IPS-18a (cell line): ENCODE measurements around the gene ADRA2A.

Experiments
- H3K27ac ChIP-seq: one replicate; pipeline ENCODE4 v1.5.1; 2013; ENCODE audit warnings: low read length
- H3K27me3 ChIP-seq: one replicate; pipeline ENCODE4 v1.6.1; 2013; ENCODE audit warnings: mild to moderate bottlenecking, low read length; ENCODE audit not compliant: control insufficient read depth, insufficient read depth
- H3K36me3 ChIP-seq: one replicate; pipeline ENCODE4 v1.6.1; 2013; ENCODE audit warnings: low read depth, low read length; ENCODE audit not compliant: control insufficient read depth
- H3K4me1 ChIP-seq: one replicate; pipeline ENCODE4 v1.6.1; 2013; ENCODE audit warnings: low read depth, low read length; ENCODE audit not compliant: control insufficient read depth
- H3K4me3 ChIP-seq: one replicate; pipeline ENCODE4 v1.5.1; 2013; ENCODE audit warnings: low read length
- H3K9ac ChIP-seq: one replicate; pipeline ENCODE4 v1.6.1; 2013; ENCODE audit warnings: mild to moderate bottlenecking, low read length, moderate library complexity
- H3K9me3 ChIP-seq: one replicate; pipeline ENCODE4 v1.6.1; 2013; ENCODE audit warnings: low read depth, low read length; ENCODE audit not compliant: control insufficient read depth

The ADRA2A gene

DNA sequence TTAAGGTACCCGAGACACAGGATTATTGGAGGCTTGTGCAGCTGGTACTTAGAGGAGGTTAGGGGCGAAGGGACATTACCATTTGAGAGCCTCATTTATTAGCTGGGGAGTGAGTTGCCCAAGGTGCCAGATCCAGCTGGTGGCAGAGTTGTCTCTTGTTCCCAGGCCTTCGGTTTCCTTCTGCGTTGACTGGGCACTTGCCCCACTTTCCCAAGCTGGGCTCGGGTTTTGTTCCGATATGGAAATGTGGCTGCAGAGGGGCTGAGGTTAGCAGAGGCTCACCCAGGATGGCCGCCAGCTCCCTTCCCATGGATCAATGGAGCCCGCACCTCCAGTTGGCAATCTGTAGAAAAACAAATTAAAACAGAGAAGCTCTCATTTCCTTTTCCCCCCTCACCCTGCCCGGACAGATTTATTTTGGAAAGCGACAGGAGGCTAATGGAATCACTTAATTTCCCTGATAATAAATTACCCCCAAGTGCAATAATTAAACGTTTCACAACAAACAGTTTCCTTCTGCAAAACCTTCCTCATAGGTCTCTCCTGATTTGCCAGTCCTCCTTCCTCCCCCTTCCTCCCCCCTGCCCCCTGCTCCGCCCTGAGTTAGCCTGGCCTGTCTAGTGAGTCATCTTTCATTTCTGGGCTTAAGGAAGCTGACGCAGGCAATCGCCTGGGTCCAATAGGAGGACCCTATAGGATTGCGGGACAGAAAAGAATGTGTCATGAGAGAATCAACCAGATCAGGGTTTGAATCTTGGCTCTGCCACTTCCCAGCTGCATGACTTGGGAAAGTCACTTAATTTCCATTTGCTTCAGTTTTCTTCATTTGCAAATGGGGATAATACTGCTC lies 51.7 kb downstream of the ADRA2A start:
- Histone ChIP-seq H3K27me3 (no peaks in the 10 kb centered on the region), H3K9me3 (no peaks in the 10 kb centered on the region), H3K4me1 (peaks cover 16% of the 10 kb centered on the region), H3K36me3 (no peaks in the 10 kb centered on the region), H3K9ac (no peak overlapping the region), H3K27ac (no peak overlapping the region), H3K4me3 (no peak overlapping the region)

DNA sequence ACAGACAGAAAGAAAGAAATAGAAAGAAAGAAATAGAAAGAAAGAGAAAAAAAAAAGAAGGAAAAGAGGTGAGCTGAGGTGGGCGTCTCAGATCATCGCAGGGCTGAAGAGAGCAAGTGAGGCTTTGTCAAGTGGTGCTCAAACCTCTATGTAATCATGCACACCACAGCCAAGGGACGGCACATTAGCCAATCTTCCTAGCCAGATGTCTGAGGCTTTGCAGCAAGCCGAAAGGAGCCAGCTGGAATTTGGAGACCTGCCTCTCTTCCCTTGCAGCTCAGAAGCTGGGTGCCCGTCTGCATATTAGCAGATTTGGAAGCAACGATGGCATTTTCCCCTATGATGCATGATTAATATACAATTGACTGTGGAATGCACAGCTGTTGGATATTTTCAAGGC lies 52.5 kb downstream of the ADRA2A start:
- no peak overlapping the region for H3K27ac ChIP-seq
- peaks cover 16% of the 10 kb centered on the region for H3K4me1 ChIP-seq
- no peak overlapping the region for H3K4me3 ChIP-seq
- H3K36me3 ChIP-seq, result no peaks in the 10 kb centered on the region
- H3K9ac ChIP-seq, result no peak overlapping the region
- no peaks in the 10 kb centered on the region for H3K9me3 ChIP-seq
- H3K27me3 ChIP-seq, result no peaks in the 10 kb centered on the region

DNA sequence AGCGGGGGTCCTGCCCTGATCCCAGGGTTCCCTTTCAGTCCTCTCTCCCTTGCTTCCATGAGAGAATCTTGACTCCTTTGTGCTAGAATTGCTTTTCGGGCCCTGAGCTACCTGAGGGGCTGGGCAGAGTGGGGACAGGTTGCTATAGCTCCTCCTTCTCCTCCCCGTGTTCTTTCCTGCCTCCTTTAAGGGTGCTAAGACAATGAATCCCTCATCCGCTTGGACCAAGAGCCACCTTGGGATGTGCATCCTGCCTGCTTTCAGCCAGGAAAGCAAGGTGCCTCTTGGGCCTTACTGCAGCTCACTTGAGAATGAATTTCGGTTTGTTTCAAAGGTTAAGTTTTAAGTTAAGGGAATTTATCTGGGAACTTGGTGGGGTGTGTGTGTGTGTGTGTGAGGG lies 53.6 kb downstream of the ADRA2A start:
- peaks cover 16% of the 10 kb centered on the region for H3K4me1 ChIP-seq

More for the DNA sequence above, 53.6 kb downstream of the ADRA2A start:
- Histone ChIP-seq H3K27me3 (no peaks in the 10 kb centered on the region), H3K27ac (no peak overlapping the region), H3K4me3 (no peak overlapping the region), H3K9ac (no peak overlapping the region), H3K9me3 (no peaks in the 10 kb centered on the region), H3K36me3 (no peaks in the 10 kb centered on the region)
